HG03565 (cell line): Measurements from ENCODE around the gene ZNF823.
"Not testable (repeated sequence)": the region's sequence is repeated elsewhere in the genome, so short reads cannot be mapped to it uniquely, and the experiment has no call there.

Experiments
- ATAC-seq: cut with Tn5 transposase; IDR thresholded peaks from one replicate; pipeline ENCODE4 v1.9.1; 2021; ENCODE audit warnings: mild to moderate bottlenecking, moderate library complexity; ENCODE audit not compliant: unreplicated experiment

ZNF823 gene

GRCh38 chr19:11684987-11685675, 53.6 kb downstream of the ZNF823 start:
- no peak for ATAC-seq

DNA sequence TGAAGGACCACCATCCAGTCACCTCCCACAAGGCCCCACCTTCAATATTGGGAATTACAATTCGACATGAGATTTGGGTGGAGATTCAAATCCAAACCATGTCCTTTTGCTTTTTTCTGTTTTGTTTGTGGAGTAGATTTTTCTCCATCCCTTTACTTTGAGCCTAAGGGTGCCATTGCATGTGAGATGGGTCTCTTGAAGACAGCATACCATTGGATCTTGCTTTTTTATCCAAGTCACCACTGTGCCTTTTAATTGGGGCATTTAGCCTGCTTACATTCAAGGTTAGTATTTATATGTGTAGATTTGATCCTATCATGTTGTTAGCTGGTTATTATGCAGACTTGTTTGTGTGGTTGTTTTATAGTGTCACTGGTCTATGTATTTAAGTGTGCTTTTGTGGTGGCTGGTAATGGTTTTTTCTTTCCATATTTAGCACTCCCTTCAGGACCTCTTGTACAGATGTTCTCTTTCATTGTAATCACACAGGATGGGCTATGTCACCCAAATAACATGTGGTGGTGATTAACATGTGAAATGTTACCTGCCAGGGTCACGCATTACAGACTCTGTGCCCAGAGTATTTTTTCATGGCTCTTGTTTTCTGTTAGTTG, 58.0 kb downstream of the ZNF823 start:
- no peak for ATAC-seq

- no peak for ATAC-seq
Measured at GRCh38 chr19:11678504-11678903, 60.2 kb downstream of the ZNF823 start.

- ATAC-seq: not testable (repeated sequence)
Measured at GRCh38 chr19:11676661-11677600, 61.8 kb downstream of the ZNF823 start.

DNA sequence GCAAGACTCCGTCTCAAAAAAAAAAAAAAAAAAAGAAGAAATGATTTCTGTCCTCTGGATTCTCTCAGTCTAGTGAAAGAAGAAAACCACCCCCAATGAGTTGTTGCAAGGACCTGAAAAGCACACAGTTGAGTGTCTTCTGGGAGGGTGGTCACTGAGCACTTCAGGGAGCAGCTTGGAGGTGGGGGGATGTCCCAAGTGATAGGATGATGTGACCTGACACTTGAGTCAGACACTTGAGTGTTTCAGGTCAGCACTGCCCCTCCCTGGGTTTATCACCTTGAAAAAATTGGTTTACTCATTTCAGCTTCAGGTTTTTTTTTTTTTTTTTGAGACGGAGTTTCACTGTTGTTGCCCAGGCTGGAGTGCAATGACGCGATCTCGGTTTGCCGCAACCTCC, 63.2 kb downstream of the ZNF823 start:
- ATAC-seq: no peak

GRCh38 chr19:11674067-11674492, 64.7 kb downstream of the ZNF823 start:
- no peak for ATAC-seq

DNA sequence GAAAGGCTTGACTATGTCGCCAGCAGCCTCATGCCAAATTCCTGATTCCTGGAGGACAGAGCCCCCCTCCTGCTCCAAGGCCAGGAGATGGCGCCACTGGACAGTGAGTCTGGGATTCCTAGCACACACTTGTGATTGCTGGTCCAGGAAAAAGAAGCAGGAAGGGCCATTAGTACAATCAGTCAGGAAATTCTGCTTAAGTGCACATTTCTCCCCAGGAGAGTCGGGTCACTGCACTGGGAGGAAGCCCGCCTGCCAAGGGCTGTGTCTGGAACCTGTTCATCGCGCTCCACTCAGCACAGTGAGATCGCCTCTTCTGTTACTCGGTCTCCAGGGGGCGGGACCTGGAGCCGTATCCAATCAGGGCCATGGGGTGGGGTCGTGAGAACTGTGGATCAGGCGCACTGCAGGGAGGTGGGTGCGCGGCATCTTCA, 65.1 kb downstream of the ZNF823 start:
- no peak for ATAC-seq
